HepG2 (cell line): Measurements from ENCODE around the gene OR14A2. TPM values are rescaled to one million over a fixed set of nuclear protein-coding genes. Genes with fewer than 3 reads are reported as not detected.

ENCODE experiments used
- ATAC-seq: fragments of 200-7000 bp; cut with Tn5 transposase; 3 replicates; pipeline ENCODE4 v1.9.1; 2020; ENCODE audit warnings: mild to moderate bottlenecking, moderate library complexity
- BruUV-seq: library from RNA; stranded (reverse); fragments of 400-500 nt; replicated peaks from 2 replicates; lab custom pipeline; 2021; lab: Mats Ljungman, UMichigan
- CTCF ChIA-PET: fragments of 300-600 bp; formaldehyde crosslinking; extraction: SDS; loops from one replicate; lab custom pipeline; 2021; ENCODE audit warnings: low total read pairs, inconsistent platforms, low intra/inter-chr PET ratio; lab: Yijun Ruan, JAX
- POLR2A ChIA-PET: fragments of 350-600 bp; sonication (Branson Sonifier 250); formaldehyde crosslinking; loops from one replicate; lab custom pipeline; 2020; ENCODE audit warnings: antibody characterized with exemption, inconsistent platforms; lab: Yijun Ruan, JAX
- DNase-seq: peaks from one replicate; pipeline ENCODE4 v3.0.0-alpha.2; 2015; ENCODE audit warnings: low spot score
- FAIRE-seq: peaks from 3 replicates; lab custom pipeline; 2011; peaks lifted over from hg19 to GRCh38; lab: Jason Lieb, UNC
- H2AFZ ChIP-seq: one replicate; pipeline ENCODE4 v1.6.1; 2011; ENCODE audit warnings: low read length, inconsistent platforms
- H3K27ac ChIP-seq: fragments of 300-600 bp; 3 replicates; pipeline ENCODE4 v1.8.0; 2011; ENCODE audit warnings: mixed run types, mild to moderate bottlenecking, mixed read lengths, low read length, inconsistent platforms; ENCODE audit not compliant: insufficient read depth; ENCODE audit errors: extremely low read length
- H3K27me3 ChIP-seq, 2 experiments: fragments of 200-600 bp in 1 of 2; 2 replicates in 1 of 2; 3 replicates in 1 of 2; pipeline versions ENCODE4 v1.6.0 to v1.8.0; 2011; ENCODE audit warnings: low read length in 2 of 2, mild to moderate bottlenecking in 2 of 2, moderate library complexity in 2 of 2, inconsistent platforms in 1 of 2; ENCODE audit not compliant: insufficient read depth in 2 of 2, control insufficient read depth in 1 of 2
- H3K36me3 ChIP-seq, 2 experiments: fragments of 200-600 bp in 1 of 2; replicated peaks in 1 of 2; 2 replicates in 1 of 2; 3 replicates in 1 of 2; pipeline versions ENCODE4 v1.5.1 to v1.8.0; 2011; ENCODE audit warnings: low read length in 2 of 2, inconsistent platforms in 1 of 2; ENCODE audit not compliant: insufficient read depth in 2 of 2, control insufficient read depth in 1 of 2
- H3K4me1 ChIP-seq: 2 replicates; pipeline ENCODE4 v1.5.1; 2012; ENCODE audit warnings: low read length, inconsistent platforms; ENCODE audit not compliant: insufficient read depth
- H3K4me2 ChIP-seq: 2 replicates; pipeline ENCODE4 v1.6.0; 2011; ENCODE audit warnings: low read depth, low read length, inconsistent platforms
- H3K4me3 ChIP-seq, 3 experiments: fragments of 200-600 bp in 1 of 3; sonication (generic), shearing (Covaris generic) in 1 of 3; replicated peaks in 1 of 3; 2 replicates each; pipeline ENCODE4 v1.5.1; 2011 to 2016; ENCODE audit warnings: low read length in 3 of 3, inconsistent platforms in 2 of 3, low read depth in 2 of 3, mild to moderate bottlenecking in 2 of 3, control low read depth in 1 of 3, mixed read lengths in 1 of 3; ENCODE audit not compliant: insufficient read depth in 1 of 3
- H3K79me2 ChIP-seq: one replicate; pipeline ENCODE4 v1.6.1; 2011; ENCODE audit warnings: low read length, inconsistent platforms; ENCODE audit not compliant: insufficient read depth
- H3K9ac ChIP-seq: 2 replicates; pipeline ENCODE4 v1.6.0; 2011; ENCODE audit warnings: mild to moderate bottlenecking, low read depth, low read length, inconsistent platforms; ENCODE audit not compliant: insufficient read depth
- H3K9me3 ChIP-seq: 2 replicates; pipeline ENCODE4 v1.5.1; 2012; ENCODE audit warnings: mild to moderate bottlenecking, low read length
- H4K20me1 ChIP-seq: 2 replicates; pipeline ENCODE4 v1.6.0; 2011; ENCODE audit warnings: inconsistent platforms, mild to moderate bottlenecking, low read length, moderate library complexity; ENCODE audit not compliant: insufficient read depth
- ATF2 ChIP-seq: sonication (generic); formaldehyde crosslinking; IDR thresholded peaks from 2 replicates; pipeline ENCODE4 v1.4.0; 2020; ENCODE audit warnings: missing genetic modification reagents
- KMT2B ChIP-seq: IDR thresholded peaks from 2 replicates; pipeline ENCODE4 v1.6.1; 2016; ENCODE audit warnings: missing genetic modification reagents, missing compliant biosample characterization
- MED8 ChIP-seq: sonication (generic); formaldehyde crosslinking; IDR thresholded peaks from 2 replicates; pipeline ENCODE4 v1.8.1; 2023; ENCODE audit warnings: mild to moderate bottlenecking, missing genetic modification reagents; ENCODE audit not compliant: insufficient replicate concordance
- PITX1 ChIP-seq: sonication (generic); formaldehyde crosslinking; IDR thresholded peaks from 2 replicates; pipeline ENCODE4 v1.5.1; 2020; ENCODE audit warnings: mild to moderate bottlenecking, missing genetic modification reagents
- PRDM15 ChIP-seq: sonication (generic); formaldehyde crosslinking; IDR thresholded peaks from 2 replicates; pipeline ENCODE4 v1.4.0; 2020; ENCODE audit warnings: missing genetic modification reagents
- STAG1 ChIP-seq: sonication (generic); formaldehyde crosslinking; IDR thresholded peaks from 2 replicates; pipeline ENCODE4 v1.4.0; 2020; ENCODE audit warnings: missing genetic modification reagents
- ZBTB4 ChIP-seq: sonication (generic); formaldehyde crosslinking; IDR thresholded peaks from 2 replicates; pipeline ENCODE4 v1.4.0; 2020; ENCODE audit warnings: missing genetic modification reagents, mild to moderate bottlenecking, borderline replicate concordance
- ZKSCAN8 ChIP-seq: IDR thresholded peaks from 2 replicates; pipeline ENCODE4 v1.6.1; 2016; ENCODE audit warnings: borderline replicate concordance, missing genetic modification reagents, missing compliant biosample characterization
- ZMYM2 ChIP-seq: sonication (generic); formaldehyde crosslinking; IDR thresholded peaks from 2 replicates; pipeline ENCODE4 v1.8.0; 2022; ENCODE audit warnings: mild to moderate bottlenecking, missing genetic modification reagents
- ZNF296 ChIP-seq: sonication (generic); formaldehyde crosslinking; conservative IDR thresholded peaks from 2 replicates; pipeline ENCODE4 v1.5.0; 2020; ENCODE audit warnings: mild to moderate bottlenecking, missing genetic modification reagents
- ZNF546 ChIP-seq: sonication (generic); formaldehyde crosslinking; conservative IDR thresholded peaks from 2 replicates; pipeline ENCODE4 v1.8.1; 2023; ENCODE audit warnings: mild to moderate bottlenecking, missing genetic modification reagents
- ZNF737 ChIP-seq: sonication (generic); formaldehyde crosslinking; IDR thresholded peaks from 2 replicates; pipeline ENCODE4 v1.5.0; 2020; ENCODE audit warnings: missing genetic modification reagents, mild to moderate bottlenecking, borderline replicate concordance
- ZNF768 ChIP-seq: sonication (generic); formaldehyde crosslinking; IDR thresholded peaks from 2 replicates; pipeline ENCODE4 v1.4.0; 2020; ENCODE audit warnings: missing genetic modification reagents
- WGBS: methylation state at CpG from one replicate; pipeline ENCODE4 v1.1.6; 2017; ENCODE audit warnings: low lambda C conversion rate; 5-methylcytosine and 5-hydroxymethylcytosine counted together
- in situ Hi-C: cut with HindIII; loops from 2 replicates; pipeline ENCODE4 v1.10.0; 2017; ENCODE audit warnings: low pct_unique_long_range_greater_than_20kb; ENCODE audit not compliant: extremely low pct_ligation_motif_present
- intact Hi-C: fragments of 100-400 bp; cut with micrococcal nuclease; formaldehyde crosslinking; loops from one replicate; pipeline ENCODE4 v1.10.0; 2022; ENCODE audit not compliant: unreplicated experiment
- polyA plus RNA-seq, 8 experiments: library from polyadenylated mRNA; depleted of rRNA in 3 of 8; stranded (reverse) in 7 of 8; unstranded in 1 of 8; fragments of >200 nt; fragmentation: Illumina TruSeq in 4 of 8; extraction: Trizol in 4 of 8; gene quantifications; 2 replicates each; pipeline versions ENCODE4 v1.2.1 to v1.2.3, GENCODE V29; 2011 to 2016; ENCODE audit warnings: low read depth in 4 of 8, missing spikeins in 1 of 8, mixed read lengths in 1 of 8; ENCODE audit not compliant: insufficient read depth in 1 of 8
- total RNA-seq, 5 experiments: library from RNA; depleted of rRNA; stranded (reverse); fragments of >200 nt; fragmentation: Illumina TruSeq; extraction: Trizol; gene quantifications; 2 replicates each; pipeline ENCODE4 v1.2.3, GENCODE V29; 2016; ENCODE audit warnings: low read depth in 1 of 5
- TF ChIP-seq, protein P1 (sequence below): IDR thresholded peaks from 2 replicates; pipeline ENCODE4 v1.6.1; 2016; ENCODE audit warnings: mild to moderate bottlenecking
- TF ChIP-seq, protein P2 (sequence below): sonication (generic); formaldehyde crosslinking; IDR thresholded peaks from 2 replicates; pipeline ENCODE4 v1.8.1; 2023; ENCODE audit warnings: mild to moderate bottlenecking, moderate library complexity, missing genetic modification reagents

OR14A2 gene
- total and polyA plus RNA-seq, 2 of the 13 experiments (the other 11 are each of a cell fraction or from before 2014, with no cell fraction given): not detected

GRCh38 chr1:247740721-247741120 is 7.2 kb downstream of the OR14A2 start:
- no peak overlapping the region for H3K4me2 ChIP-seq
- FAIRE-seq: no peak
- H3K9me3 ChIP-seq: peaks cover 86% of the 10 kb centered on the region
- H2AFZ ChIP-seq: no peak overlapping the region
- in situ Hi-C loops: no loop called here
- H3K27ac ChIP-seq: no peak overlapping the region
- no peaks in the 10 kb centered on the region for H3K79me2 ChIP-seq
- ChIA-PET POLR2A (no interaction called here), CTCF (no interaction called here)
- no peak for ATAC-seq
- DNase-seq: no peak
- 3% methylated on average over 2 of the region's 2 CpGs for WGBS
- no peaks in the 10 kb centered on the region for H3K27me3 ChIP-seq
- no peaks in the 10 kb centered on the region for H3K36me3 ChIP-seq
- intact Hi-C loops: no loop called here
- H3K9ac ChIP-seq: no peak overlapping the region
- no peaks in the 10 kb centered on the region for H4K20me1 ChIP-seq
- H3K4me3 ChIP-seq: no peak overlapping the region
- H3K4me1 ChIP-seq: no peaks in the 10 kb centered on the region
- no TSS peak for BruUV-seq
- TF ChIP-seq, protein P1, sequence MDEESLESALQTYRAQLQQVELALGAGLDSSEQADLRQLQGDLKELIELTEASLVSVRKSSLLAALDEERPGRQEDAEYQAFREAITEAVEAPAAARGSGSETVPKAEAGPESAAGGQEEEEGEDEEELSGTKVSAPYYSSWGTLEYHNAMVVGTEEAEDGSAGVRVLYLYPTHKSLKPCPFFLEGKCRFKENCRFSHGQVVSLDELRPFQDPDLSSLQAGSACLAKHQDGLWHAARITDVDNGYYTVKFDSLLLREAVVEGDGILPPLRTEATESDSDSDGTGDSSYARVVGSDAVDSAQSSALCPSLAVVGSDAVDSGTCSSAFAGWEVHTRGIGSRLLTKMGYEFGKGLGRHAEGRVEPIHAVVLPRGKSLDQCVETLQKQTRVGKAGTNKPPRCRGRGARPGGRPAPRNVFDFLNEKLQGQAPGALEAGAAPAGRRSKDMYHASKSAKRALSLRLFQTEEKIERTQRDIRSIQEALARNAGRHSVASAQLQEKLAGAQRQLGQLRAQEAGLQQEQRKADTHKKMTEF (CRISPR knock-in tag): no peak
- no peak for TF ChIP-seq STAG1 (CRISPR knock-in tag)
- TF ChIP-seq, protein P2, sequence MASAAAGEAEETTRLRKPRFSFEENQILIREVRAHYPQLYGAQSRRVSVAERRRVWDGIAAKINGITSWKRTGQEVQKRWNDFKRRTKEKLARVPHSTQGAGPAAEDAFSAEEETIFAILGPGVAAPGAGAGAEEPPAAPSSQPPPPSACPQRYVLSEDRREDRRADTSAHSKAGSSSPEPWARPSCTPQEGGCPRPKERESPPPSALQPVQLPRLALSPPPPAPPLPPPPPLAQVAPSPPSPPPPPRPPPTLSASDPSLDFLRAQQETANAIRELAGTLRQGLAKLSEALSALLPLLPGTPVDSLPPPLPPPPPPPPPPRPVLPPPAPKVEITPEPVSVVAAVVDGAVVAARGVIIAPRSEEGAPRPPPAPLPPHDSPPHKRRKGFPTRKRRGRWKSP (CRISPR knock-in tag): no peak
- TF ChIP-seq ZNF737: no peak
- no peak for TF ChIP-seq ZBTB4
- no peak for TF ChIP-seq ATF2 (CRISPR knock-in tag)
- TF ChIP-seq ZMYM2: no peak
- TF ChIP-seq ZKSCAN8 (CRISPR knock-in tag): no peak
- TF ChIP-seq ZNF768 (CRISPR knock-in tag): no peak
- TF ChIP-seq PRDM15: no peak
- TF ChIP-seq ZNF296: no peak
- no peak for TF ChIP-seq PITX1 (CRISPR knock-in tag)
- no peak for TF ChIP-seq ZNF546 (CRISPR knock-in tag)
- TF ChIP-seq MED8 (CRISPR knock-in tag): no peak
- no peak for TF ChIP-seq KMT2B
